HL-60 (cell line): ENCODE measurements around the gene BBIP1.
A peak's percentile ranks its signal among the peaks of the same experiment; 100 is the strongest.
"Not testable (repeated sequence)": the region's sequence is repeated elsewhere in the genome, so short reads cannot be mapped to it uniquely, and the experiment has no call there.

Experiments used
- DNase-seq, 2 experiments: peaks; one replicate each; pipeline ENCODE4 v3.0.0-alpha.2; 2010 to 2020; ENCODE audit warnings: low read depth in 1 of 2, low spot score in 1 of 2
- H3K27ac ChIP-seq: fragments of 250-450 bp; sonication (Bioruptor Pico); replicated peaks from 2 replicates; pipeline ENCODE4 v1.5.1; 2020; ENCODE audit warnings: mild to moderate bottlenecking, moderate library complexity
- H3K27me3 ChIP-seq: fragments of 250-450 bp; sonication (Bioruptor Pico); 2 replicates; pipeline ENCODE4 v1.5.1; 2021; ENCODE audit warnings: mild to moderate bottlenecking, moderate library complexity; ENCODE audit not compliant: insufficient read depth, poor library complexity, severe bottlenecking
- H3K4me3 ChIP-seq: replicated peaks from 2 replicates; pipeline ENCODE4 v1.5.1; 2011; ENCODE audit warnings: mild to moderate bottlenecking, control low read depth, low read length; ENCODE audit not compliant: insufficient read depth
- GABPA ChIP-seq: IDR thresholded peaks from 2 replicates; pipeline ENCODE4 v1.6.1; 2012; ENCODE audit warnings: low read depth
- POLR2AphosphoS5 ChIP-seq: IDR thresholded peaks from 2 replicates; pipeline ENCODE4 v1.6.1; 2012; ENCODE audit warnings: low read depth
- SPI1 ChIP-seq: IDR thresholded peaks from 2 replicates; pipeline ENCODE4 v1.6.1; 2012; ENCODE audit warnings: low read depth, mild to moderate bottlenecking, borderline replicate concordance
- TF ChIP-seq, protein P1 (sequence below): IDR thresholded peaks from one replicate; pipeline ENCODE4 v1.5.1; 2011; ENCODE audit warnings: low read length, control low read depth, inconsistent platforms; ENCODE audit not compliant: insufficient read depth
- TF ChIP-seq, protein P2 (sequence below): IDR thresholded peaks from 2 replicates; pipeline ENCODE4 v1.6.1; 2012; ENCODE audit warnings: low read depth; ENCODE audit not compliant: insufficient replicate concordance

The BBIP1 gene

DNA sequence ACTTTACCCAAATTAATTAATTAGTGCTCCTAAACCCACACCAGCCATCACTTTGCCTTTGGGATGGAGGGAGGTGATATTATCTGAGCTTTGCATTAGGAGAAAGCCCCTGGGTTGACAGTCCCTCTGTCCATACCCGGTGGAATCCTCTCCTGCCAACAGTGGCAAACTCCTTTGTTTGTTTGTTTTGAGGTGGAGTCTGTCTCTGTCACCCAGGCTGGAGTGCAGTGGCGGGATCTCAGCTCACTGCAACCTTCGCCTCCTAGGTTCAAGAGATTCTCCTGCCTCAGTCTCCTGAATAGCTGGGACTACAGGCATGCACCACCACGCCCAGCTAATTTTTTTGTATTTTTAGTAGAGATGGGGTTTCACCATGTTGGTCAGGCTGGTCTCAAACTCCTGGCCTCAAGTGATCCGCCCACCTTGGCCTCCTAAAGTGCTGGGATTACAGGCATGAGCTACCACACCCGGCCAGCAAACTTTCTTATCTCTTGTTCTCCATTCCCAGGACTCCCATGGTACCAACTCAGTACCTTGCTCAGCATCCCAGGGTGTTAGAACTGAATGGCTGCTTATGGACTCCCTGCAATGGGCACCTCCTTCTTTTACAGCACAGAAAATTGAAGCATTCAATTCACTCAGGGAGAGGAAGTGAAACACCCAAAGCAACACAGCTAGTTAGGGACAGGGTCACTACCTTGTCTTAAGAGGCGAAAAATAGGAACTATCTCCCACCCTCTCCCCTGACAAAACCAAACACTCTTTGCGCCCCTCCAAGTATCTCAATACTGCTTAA lies 51.8 kb downstream of the BBIP1 start:
- H3K4me3 ChIP-seq, H3K27me3 ChIP-seq: not testable (repeated sequence)
- DNase-seq, result peak in 1 of 2 experiments; percentile 59
- H3K27ac ChIP-seq, result peak overlapping the region; percentile 70
- peak; percentile 92 for TF ChIP-seq SPI1

DNA sequence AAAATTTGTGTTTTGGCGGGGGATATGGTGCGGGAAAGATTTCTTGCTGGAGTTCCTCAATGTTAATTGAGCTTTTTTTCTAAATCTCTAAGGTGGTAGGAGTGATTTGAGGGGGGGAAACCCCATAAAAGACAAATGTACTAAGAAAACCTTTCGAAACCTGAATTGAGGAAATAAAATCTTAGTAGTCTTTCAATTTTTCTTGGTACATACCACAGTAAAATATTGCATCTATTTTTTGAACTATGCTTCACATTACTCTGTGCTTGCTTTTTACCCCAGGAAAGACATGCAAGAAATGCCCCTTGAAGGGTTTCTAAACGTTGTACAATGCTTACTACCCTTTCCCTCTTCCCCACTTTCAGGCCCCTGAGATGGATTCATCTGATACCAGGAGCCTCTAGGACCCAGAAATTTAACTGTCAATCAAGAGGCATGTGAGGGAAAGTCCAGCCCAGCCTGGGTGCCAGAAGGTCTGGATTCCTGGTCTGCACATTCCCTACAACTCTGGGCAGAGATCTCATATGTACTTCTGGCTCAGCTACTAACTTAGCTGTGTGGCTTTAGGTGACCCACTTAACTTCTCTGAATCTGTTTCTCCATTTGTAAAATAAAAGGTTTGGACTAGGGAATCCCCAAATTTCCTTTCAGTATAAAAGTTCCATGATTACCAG lies 53.0 kb downstream of the BBIP1 start:
- TF ChIP-seq GABPA (no peak), POLR2AphosphoS5 (no peak), SPI1 (no peak)
- TF ChIP-seq, protein P1, sequence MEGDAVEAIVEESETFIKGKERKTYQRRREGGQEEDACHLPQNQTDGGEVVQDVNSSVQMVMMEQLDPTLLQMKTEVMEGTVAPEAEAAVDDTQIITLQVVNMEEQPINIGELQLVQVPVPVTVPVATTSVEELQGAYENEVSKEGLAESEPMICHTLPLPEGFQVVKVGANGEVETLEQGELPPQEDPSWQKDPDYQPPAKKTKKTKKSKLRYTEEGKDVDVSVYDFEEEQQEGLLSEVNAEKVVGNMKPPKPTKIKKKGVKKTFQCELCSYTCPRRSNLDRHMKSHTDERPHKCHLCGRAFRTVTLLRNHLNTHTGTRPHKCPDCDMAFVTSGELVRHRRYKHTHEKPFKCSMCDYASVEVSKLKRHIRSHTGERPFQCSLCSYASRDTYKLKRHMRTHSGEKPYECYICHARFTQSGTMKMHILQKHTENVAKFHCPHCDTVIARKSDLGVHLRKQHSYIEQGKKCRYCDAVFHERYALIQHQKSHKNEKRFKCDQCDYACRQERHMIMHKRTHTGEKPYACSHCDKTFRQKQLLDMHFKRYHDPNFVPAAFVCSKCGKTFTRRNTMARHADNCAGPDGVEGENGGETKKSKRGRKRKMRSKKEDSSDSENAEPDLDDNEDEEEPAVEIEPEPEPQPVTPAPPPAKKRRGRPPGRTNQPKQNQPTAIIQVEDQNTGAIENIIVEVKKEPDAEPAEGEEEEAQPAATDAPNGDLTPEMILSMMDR, result no peak
- TF ChIP-seq, protein P2, sequence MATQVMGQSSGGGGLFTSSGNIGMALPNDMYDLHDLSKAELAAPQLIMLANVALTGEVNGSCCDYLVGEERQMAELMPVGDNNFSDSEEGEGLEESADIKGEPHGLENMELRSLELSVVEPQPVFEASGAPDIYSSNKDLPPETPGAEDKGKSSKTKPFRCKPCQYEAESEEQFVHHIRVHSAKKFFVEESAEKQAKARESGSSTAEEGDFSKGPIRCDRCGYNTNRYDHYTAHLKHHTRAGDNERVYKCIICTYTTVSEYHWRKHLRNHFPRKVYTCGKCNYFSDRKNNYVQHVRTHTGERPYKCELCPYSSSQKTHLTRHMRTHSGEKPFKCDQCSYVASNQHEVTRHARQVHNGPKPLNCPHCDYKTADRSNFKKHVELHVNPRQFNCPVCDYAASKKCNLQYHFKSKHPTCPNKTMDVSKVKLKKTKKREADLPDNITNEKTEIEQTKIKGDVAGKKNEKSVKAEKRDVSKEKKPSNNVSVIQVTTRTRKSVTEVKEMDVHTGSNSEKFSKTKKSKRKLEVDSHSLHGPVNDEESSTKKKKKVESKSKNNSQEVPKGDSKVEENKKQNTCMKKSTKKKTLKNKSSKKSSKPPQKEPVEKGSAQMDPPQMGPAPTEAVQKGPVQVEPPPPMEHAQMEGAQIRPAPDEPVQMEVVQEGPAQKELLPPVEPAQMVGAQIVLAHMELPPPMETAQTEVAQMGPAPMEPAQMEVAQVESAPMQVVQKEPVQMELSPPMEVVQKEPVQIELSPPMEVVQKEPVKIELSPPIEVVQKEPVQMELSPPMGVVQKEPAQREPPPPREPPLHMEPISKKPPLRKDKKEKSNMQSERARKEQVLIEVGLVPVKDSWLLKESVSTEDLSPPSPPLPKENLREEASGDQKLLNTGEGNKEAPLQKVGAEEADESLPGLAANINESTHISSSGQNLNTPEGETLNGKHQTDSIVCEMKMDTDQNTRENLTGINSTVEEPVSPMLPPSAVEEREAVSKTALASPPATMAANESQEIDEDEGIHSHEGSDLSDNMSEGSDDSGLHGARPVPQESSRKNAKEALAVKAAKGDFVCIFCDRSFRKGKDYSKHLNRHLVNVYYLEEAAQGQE, result no peak
- DNase-seq, result no peak
- Histone ChIP-seq H3K27me3 (no peaks in the 10 kb centered on the region), H3K4me3 (no peak overlapping the region), H3K27ac (peak overlapping the region; percentile 84)

DNA sequence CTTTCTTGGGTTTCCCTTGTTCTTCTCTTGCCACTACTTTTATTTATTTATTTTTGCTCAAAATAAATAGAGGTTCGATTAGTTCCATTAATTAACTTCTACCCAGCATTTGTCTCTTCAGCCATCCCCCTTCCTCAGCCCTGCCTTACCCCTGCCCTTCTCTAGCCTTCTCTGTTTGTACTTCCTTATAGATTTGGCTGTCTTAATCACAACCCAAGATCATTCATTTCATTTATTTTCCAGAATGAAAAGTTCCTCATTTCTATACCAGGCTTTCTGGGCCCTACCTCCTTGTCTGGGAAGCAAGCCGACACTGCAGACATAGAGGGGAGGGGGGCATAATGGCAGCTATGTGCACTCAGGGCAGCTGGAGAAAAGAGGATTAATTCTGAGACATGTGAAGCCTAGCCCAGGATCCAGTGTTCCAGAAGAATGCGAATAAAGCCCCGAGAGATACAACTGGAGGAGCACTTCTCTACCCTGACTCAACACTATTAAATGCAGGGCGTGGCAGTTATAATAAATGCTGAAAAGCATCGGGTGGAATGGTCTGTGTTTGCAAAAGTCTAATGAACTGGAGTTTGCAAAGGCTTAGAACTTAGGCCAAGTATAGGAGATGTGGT lies 53.7 kb downstream of the BBIP1 start:
- H3K27ac ChIP-seq, result peak overlapping the region; percentile 84
- H3K4me3 ChIP-seq, result no peak overlapping the region
- DNase-seq, result no peak
- H3K27me3 ChIP-seq, result no peaks in the 10 kb centered on the region
- TF ChIP-seq, protein P1, result no peak
- no peak for TF ChIP-seq GABPA
- TF ChIP-seq SPI1, result no peak
- no peak for TF ChIP-seq POLR2AphosphoS5
- TF ChIP-seq, protein P2, result no peak

DNA sequence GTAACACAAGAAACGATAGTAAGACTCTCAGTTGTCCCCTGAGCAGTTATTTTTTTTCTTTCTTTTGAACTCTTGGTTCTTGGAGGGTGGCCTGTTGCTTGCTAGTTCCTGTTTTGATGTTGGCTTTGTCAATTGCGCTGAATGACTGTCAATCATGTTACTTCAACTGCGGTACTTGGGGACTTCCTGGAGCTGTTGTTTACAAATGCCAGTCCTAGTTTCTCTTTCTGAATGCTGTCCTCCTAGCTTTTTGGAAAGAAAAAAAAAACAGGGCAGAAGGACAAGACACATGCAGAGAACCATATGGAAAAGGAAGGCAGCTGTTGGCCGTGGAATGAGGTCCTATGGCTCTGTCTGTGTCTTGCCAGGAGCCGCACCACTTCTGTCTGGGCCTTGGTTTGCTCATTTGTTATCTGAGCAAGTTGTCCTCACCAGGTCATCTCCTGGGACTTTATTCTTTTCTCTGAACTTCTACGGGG lies 54.3 kb downstream of the BBIP1 start:
- Histone ChIP-seq H3K27ac (peak overlapping the region; percentile 84), H3K27me3 (no peaks in the 10 kb centered on the region), H3K4me3 (peak overlapping the region; percentile 23)
- peak in 1 of 2 experiments; percentile 84 for DNase-seq
- TF ChIP-seq, protein P2, result peak; percentile 26
- TF ChIP-seq GABPA (peak; percentile 44; the same call in 1 of the 2 replicates), POLR2AphosphoS5 (no peak), SPI1 (peak; percentile 71)
- TF ChIP-seq, protein P1, result no peak
